Caco-2 (cell line): Measurements from ENCODE around the gene MRPL43. TPM values are rescaled to one million over a fixed set of nuclear protein-coding genes. Genes with fewer than 3 reads are reported as not detected.

ENCODE experiments used
- BruUV-seq: library from RNA; stranded (reverse); fragments of 400-500 nt; replicated peaks from 2 replicates; lab custom pipeline; 2021; lab: Mats Ljungman, UMichigan
- CTCF ChIA-PET: fragments of 300-600 bp; sonication (Branson Sonifier 250); formaldehyde crosslinking; loops from one replicate; lab custom pipeline; 2022; ENCODE audit warnings: antibody characterized with exemption; lab: Charles Lee
- POLR2A ChIA-PET: fragments of 300-600 bp; sonication (Branson Sonifier 250); formaldehyde crosslinking; loops from one replicate; lab custom pipeline; 2022; ENCODE audit warnings: antibody characterized with exemption; lab: Charles Lee
- DNase-seq, 2 experiments: peaks; one replicate each; pipeline versions ENCODE4 v3.0.0 to v3.0.0-alpha.2; 2020 to 2022
- H3K27me3 ChIP-seq: replicated peaks from 2 replicates; pipeline ENCODE4 v1.6.0; 2011; ENCODE audit warnings: low read length; ENCODE audit not compliant: control insufficient read depth, insufficient read depth
- H3K36me3 ChIP-seq: 2 replicates; pipeline ENCODE4 v1.5.1; 2011; ENCODE audit warnings: low read length; ENCODE audit not compliant: control insufficient read depth, insufficient read depth
- H3K4me1 ChIP-seq: fragments of 250-450 bp; sonication (Bioruptor Pico); 2 replicates; pipeline ENCODE4 v1.5.1; 2020; ENCODE audit warnings: mild to moderate bottlenecking
- H3K4me3 ChIP-seq: 2 replicates; pipeline ENCODE4 v1.5.1; 2011; ENCODE audit warnings: low read depth, mild to moderate bottlenecking, control low read depth, low read length
- H3K9me3 ChIP-seq: fragments of 250-450 bp; sonication (Bioruptor Pico); 2 replicates; pipeline ENCODE4 v1.5.1; 2020; ENCODE audit warnings: mild to moderate bottlenecking, moderate library complexity
- H3K27ac Mint-ChIP-seq: one replicate; pipeline ENCODE4 v1.8.0; 2022; ENCODE audit warnings: mixed read lengths; ENCODE audit not compliant: unreplicated experiment
- H3K27me3 Mint-ChIP-seq: one replicate; pipeline ENCODE4 v1.8.0; 2022; ENCODE audit warnings: mixed read lengths; ENCODE audit not compliant: insufficient read depth, unreplicated experiment
- H3K36me3 Mint-ChIP-seq: one replicate; pipeline ENCODE4 v1.8.0; 2022; ENCODE audit warnings: mild to moderate bottlenecking, mixed read lengths; ENCODE audit not compliant: insufficient read depth, unreplicated experiment
- H3K4me1 Mint-ChIP-seq: one replicate; pipeline ENCODE4 v1.8.0; 2022; ENCODE audit warnings: low read depth, mixed read lengths; ENCODE audit not compliant: unreplicated experiment
- H3K4me3 Mint-ChIP-seq: one replicate; pipeline ENCODE4 v1.8.0; 2022; ENCODE audit warnings: mild to moderate bottlenecking, moderate library complexity, mixed read lengths; ENCODE audit not compliant: unreplicated experiment
- H3K9me3 Mint-ChIP-seq: one replicate; pipeline ENCODE4 v1.8.0; 2022; ENCODE audit warnings: mixed read lengths; ENCODE audit not compliant: unreplicated experiment
- intact Hi-C: fragments of 100-400 bp; cut with micrococcal nuclease; formaldehyde crosslinking; loops from one replicate; pipeline ENCODE4 v1.10.0; 2022; ENCODE audit not compliant: unreplicated experiment
- microRNA-seq: library from miRNA; unstranded; fragments of <30 nt; microRNA quantifications from one replicate; pipeline ENCODE4 v1.2.0, GENCODE V29; 2022
- total RNA-seq: library from RNA; stranded (reverse); gene quantifications from 2 replicates; pipeline ENCODE4 v1.2.3, GENCODE V29; 2022
- TF ChIP-seq, protein P1 (sequence below), 2 experiments: fragments of 200-600 bp in 1 of 2; IDR thresholded peaks; 1 replicate in 1 of 2; 2 replicates in 1 of 2; pipeline versions ENCODE4 v1.5.1 to v1.8.0; 2011 to 2022; ENCODE audit warnings: antibody characterized with exemption in 1 of 2, control low read depth in 1 of 2, inconsistent platforms in 1 of 2, low read depth in 1 of 2, low read length in 1 of 2, mild to moderate bottlenecking in 1 of 2, moderate library complexity in 1 of 2; ENCODE audit not compliant: insufficient read depth in 1 of 2, severe bottlenecking in 1 of 2, unreplicated experiment in 1 of 2

Gene MRPL43
- total RNA-seq, 1 experiment from 2014 or later: 82.1 TPM

DNA sequence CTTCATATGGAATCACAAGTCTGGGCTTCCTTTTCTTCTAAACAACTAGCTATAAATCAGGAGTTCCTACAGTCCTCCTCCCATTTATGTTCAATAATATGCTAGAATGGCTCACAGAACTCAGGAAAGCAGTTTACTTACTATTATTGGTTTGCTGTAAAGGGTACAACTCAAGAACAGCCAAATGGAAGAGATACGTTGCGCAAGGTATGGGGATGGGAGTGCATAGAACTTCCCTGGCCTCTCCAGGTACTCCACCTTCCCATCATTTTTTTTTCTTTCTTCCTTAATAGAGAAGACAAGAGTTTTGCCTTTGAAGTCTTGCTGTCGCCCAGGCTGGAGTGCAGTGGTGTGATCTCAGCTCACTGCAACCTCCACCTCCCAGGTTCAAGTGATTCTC, 45.1 kb downstream of the MRPL43 start:
- Mint-ChIP-seq H3K9me3 (no peaks in the 10 kb centered on the region), H3K4me3 (no peak overlapping the region), H3K27me3 (no peaks in the 10 kb centered on the region), H3K4me1 (no peaks in the 10 kb centered on the region), H3K27ac (no peak overlapping the region), H3K36me3 (peaks cover 55% of the 10 kb centered on the region)
- Histone ChIP-seq H3K36me3 (peaks cover 1% of the 10 kb centered on the region; the same call in 1 of the 2 replicates), H3K4me1 (no peaks in the 10 kb centered on the region), H3K4me3 (no peak overlapping the region), H3K9me3 (no peaks in the 10 kb centered on the region), H3K27me3 (no peaks in the 10 kb centered on the region)
- no TSS peak for BruUV-seq
- ChIA-PET CTCF (no interaction called here), POLR2A (no interaction called here)
- intact Hi-C loops: no loop called here
- no peak for DNase-seq
- TF ChIP-seq, protein P1, sequence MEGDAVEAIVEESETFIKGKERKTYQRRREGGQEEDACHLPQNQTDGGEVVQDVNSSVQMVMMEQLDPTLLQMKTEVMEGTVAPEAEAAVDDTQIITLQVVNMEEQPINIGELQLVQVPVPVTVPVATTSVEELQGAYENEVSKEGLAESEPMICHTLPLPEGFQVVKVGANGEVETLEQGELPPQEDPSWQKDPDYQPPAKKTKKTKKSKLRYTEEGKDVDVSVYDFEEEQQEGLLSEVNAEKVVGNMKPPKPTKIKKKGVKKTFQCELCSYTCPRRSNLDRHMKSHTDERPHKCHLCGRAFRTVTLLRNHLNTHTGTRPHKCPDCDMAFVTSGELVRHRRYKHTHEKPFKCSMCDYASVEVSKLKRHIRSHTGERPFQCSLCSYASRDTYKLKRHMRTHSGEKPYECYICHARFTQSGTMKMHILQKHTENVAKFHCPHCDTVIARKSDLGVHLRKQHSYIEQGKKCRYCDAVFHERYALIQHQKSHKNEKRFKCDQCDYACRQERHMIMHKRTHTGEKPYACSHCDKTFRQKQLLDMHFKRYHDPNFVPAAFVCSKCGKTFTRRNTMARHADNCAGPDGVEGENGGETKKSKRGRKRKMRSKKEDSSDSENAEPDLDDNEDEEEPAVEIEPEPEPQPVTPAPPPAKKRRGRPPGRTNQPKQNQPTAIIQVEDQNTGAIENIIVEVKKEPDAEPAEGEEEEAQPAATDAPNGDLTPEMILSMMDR (IDR thresholded peaks at IDR 0.05; ENCODE audit: insufficient read depth in 1 of 2, low read depth in 1 of 2, low read length in 1 of 2, severe bottlenecking in 1 of 2, unreplicated experiment in 1 of 2): no peak

DNA sequence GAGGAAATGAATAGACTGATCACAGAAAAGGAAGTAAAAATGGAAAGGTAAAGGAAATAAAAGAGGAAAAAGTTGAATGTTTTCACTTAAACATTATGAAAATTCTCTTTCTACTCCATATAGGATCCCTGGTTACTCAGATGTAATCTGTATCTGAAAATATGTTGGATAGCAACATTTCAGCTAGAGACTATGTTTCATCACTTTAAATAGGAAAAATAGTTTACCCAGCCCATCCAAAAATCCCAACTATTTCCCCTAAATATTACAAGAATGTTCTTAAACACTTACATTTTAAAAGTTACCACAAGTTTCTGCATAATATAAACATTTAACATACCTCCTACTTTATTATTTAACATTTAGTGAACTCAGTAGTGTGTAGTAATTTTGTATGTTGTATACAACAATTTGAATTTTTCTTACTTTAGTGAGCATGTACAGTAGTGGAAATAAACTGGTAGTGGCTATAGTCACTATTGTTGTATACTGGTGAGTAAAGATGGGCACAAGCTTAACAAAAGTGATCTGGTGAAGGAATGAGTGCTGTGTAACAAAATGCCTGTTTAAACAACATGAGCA, 47.4 kb downstream of the MRPL43 start:
- peaks cover 49% of the 10 kb centered on the region for H3K36me3 Mint-ChIP-seq
- H3K27me3 Mint-ChIP-seq: no peaks in the 10 kb centered on the region
- Histone ChIP-seq H3K9me3 (no peaks in the 10 kb centered on the region), H3K4me1 (no peaks in the 10 kb centered on the region), H3K4me3 (no peak overlapping the region), H3K27me3 (no peaks in the 10 kb centered on the region), H3K36me3 (peaks cover 1% of the 10 kb centered on the region; the same call in 1 of the 2 replicates)
- TF ChIP-seq, protein P1 (IDR thresholded peaks at IDR 0.05; ENCODE audit: insufficient read depth in 1 of 2, low read depth in 1 of 2, low read length in 1 of 2, severe bottlenecking in 1 of 2, unreplicated experiment in 1 of 2): no peak
- DNase-seq: no peak
- H3K9me3 Mint-ChIP-seq: no peaks in the 10 kb centered on the region
- H3K4me3 Mint-ChIP-seq: no peak overlapping the region
- no peak overlapping the region for H3K27ac Mint-ChIP-seq
- intact Hi-C loops: no loop called here
- BruUV-seq: TSS peak; percentile 29
- ChIA-PET CTCF (no interaction called here), POLR2A (no interaction called here)
- H3K4me1 Mint-ChIP-seq: no peaks in the 10 kb centered on the region

Small RNAs within 50 kb of the gene (microRNA-seq; reads per million reads assigned to microRNA genes)
- not detected for gene MIR608

Other genes starting within 250 kb of the MRPL43 start
- 0.30 and 0.45 TPM in 2 replicates for gene PAX2, start 241.9 kb downstream of the MRPL43 start, total RNA-seq
- 25.2 and 28.8 TPM in 2 replicates for gene SLF2, start 74.5 kb downstream of the MRPL43 start, total RNA-seq
- 67.3 and 81.2 TPM in 2 replicates for gene SEMA4G, start 18.0 kb downstream of the MRPL43 start, total RNA-seq
- gene TWNK, start within 50 bp of the MRPL43 start, total RNA-seq: 26.2 and 29.8 TPM in 2 replicates
- gene LZTS2, start 12.3 kb upstream of the MRPL43 start, total RNA-seq: 53.3 and 54.8 TPM in 2 replicates
- 1.4 and 1.5 TPM in 2 replicates for gene PDZD7, start 43.6 kb upstream of the MRPL43 start, total RNA-seq
- 23.4 and 30.3 TPM in 2 replicates for gene SFXN3, start 43.7 kb upstream of the MRPL43 start, total RNA-seq
- 41.3 and 42.3 TPM in 2 replicates for gene KAZALD1, start 74.5 kb upstream of the MRPL43 start, total RNA-seq
- 1.9 and 2.3 TPM in 2 replicates for gene TLX1, start 143.8 kb upstream of the MRPL43 start, total RNA-seq
- gene LBX1, start 242.0 kb upstream of the MRPL43 start, total RNA-seq: not detected in 2 replicates